ENCODE measurements around the gene SLAIN2.

Gene SLAIN2

DNA sequence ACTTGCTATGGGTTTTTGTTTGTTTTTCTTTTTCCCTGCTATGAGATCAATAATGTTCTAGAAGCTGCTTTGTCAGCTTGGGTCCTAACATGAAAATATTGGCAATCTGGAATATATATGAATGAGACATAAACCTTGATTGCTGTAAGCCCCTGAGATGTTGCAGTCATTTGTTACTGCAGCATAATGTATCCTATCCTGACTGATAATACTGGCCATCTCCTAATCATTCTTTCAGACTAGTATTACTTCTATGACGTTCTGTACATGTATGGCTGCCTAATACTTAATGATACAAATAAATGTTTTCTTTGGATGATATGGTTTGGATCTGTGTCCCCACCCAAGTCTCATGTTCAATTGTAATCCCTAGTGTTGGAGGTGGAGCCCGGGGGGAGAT, 19.3 kb upstream of the SLAIN2 start:
- DNase-seq (ENCODE audit: low read depth, low spot score): no peak
- Histone ChIP-seq H3K27me3 (ENCODE audit: insufficient read depth, insufficient read length) (no peaks in the 10 kb centered on the region), H3K4me3 (ENCODE audit: insufficient read length, low read depth) (no peak overlapping the region), H3K36me3 (ENCODE audit: insufficient read depth, insufficient read length, low read length) (no peaks in the 10 kb centered on the region), H3K9ac (ENCODE audit: insufficient read length, low read depth) (no peak overlapping the region), H3K9me3 (ENCODE audit: insufficient read depth, low read length) (no peaks in the 10 kb centered on the region), H3K4me1 (ENCODE audit: insufficient read depth, insufficient read length) (no peaks in the 10 kb centered on the region)
- TF ChIP-seq SUZ12 (IDR thresholded peaks at IDR 0.05; ENCODE audit: extremely low read depth, insufficient read depth, insufficient read length): no peak
- no peak for TF ChIP-seq YY1 (IDR thresholded peaks at IDR 0.05; ENCODE audit: insufficient read depth, insufficient read length)
- TF ChIP-seq ZNF274 (IDR thresholded peaks at IDR 0.05; ENCODE audit: low read depth, low read length): no peak

DNA sequence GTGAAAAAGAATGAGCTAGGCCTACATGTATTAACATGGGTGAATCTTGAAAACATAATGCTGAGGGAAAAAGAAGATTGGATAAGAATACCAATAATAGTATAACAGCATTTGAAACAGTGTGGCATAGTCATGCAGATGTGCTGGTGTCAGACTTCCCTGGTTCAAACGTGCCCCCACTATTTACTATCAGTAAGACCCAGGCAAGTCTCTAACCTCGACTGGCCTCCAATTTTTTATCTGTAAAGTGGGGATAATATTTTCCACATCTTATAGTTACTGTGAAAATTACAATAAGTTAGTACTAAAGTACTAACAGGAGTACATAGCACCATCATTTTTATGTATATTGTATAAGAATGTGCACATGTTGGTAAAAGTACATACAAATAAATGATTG, 17.0 kb upstream of the SLAIN2 start:
- Histone ChIP-seq H3K4me1 (ENCODE audit: insufficient read depth, insufficient read length) (no peaks in the 10 kb centered on the region), H3K36me3 (ENCODE audit: insufficient read depth, insufficient read length, low read length) (no peaks in the 10 kb centered on the region), H3K27me3 (ENCODE audit: insufficient read depth, insufficient read length) (no peaks in the 10 kb centered on the region), H3K9ac (ENCODE audit: insufficient read length, low read depth) (no peak overlapping the region), H3K9me3 (ENCODE audit: insufficient read depth, low read length) (no peaks in the 10 kb centered on the region), H3K4me3 (ENCODE audit: insufficient read length, low read depth) (no peak overlapping the region)
- no peak for TF ChIP-seq YY1 (IDR thresholded peaks at IDR 0.05; ENCODE audit: insufficient read depth, insufficient read length)
- no peak for TF ChIP-seq SUZ12 (IDR thresholded peaks at IDR 0.05; ENCODE audit: extremely low read depth, insufficient read depth, insufficient read length)
- TF ChIP-seq ZNF274 (IDR thresholded peaks at IDR 0.05; ENCODE audit: low read depth, low read length): no peak
- DNase-seq (ENCODE audit: low read depth, low spot score): no peak

DNA sequence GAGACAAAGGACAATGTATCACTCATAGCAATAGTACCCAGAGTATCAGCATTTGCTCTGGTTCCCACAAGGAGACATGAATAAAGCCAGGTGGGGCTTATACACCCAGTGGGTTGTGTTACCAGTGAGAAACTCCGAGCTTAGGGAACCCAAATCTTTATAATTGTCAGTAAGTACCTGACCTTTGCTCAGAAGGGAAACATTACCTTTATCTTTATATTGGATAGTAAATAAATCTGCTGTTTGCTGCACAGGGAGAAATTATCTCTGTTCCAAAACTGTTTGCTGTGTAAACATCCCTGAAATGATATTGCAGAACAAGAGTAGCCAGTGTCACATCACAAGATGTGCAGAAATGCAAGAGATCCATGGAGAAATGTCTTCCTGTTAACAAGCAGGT, 12.1 kb upstream of the SLAIN2 start:
- TF ChIP-seq SUZ12 (IDR thresholded peaks at IDR 0.05; ENCODE audit: extremely low read depth, insufficient read depth, insufficient read length) (no peak), YY1 (IDR thresholded peaks at IDR 0.05; ENCODE audit: insufficient read depth, insufficient read length) (no peak), ZNF274 (IDR thresholded peaks at IDR 0.05; ENCODE audit: low read depth, low read length) (no peak)
- Histone ChIP-seq H3K4me1 (ENCODE audit: insufficient read depth, insufficient read length) (no peaks in the 10 kb centered on the region), H3K36me3 (ENCODE audit: insufficient read depth, insufficient read length, low read length) (no peaks in the 10 kb centered on the region), H3K9me3 (ENCODE audit: insufficient read depth, low read length) (no peaks in the 10 kb centered on the region), H3K4me3 (ENCODE audit: insufficient read length, low read depth) (no peak overlapping the region), H3K27me3 (ENCODE audit: insufficient read depth, insufficient read length) (no peaks in the 10 kb centered on the region), H3K9ac (ENCODE audit: insufficient read length, low read depth) (no peak overlapping the region)
- no peak for DNase-seq (ENCODE audit: low read depth, low spot score)

DNA sequence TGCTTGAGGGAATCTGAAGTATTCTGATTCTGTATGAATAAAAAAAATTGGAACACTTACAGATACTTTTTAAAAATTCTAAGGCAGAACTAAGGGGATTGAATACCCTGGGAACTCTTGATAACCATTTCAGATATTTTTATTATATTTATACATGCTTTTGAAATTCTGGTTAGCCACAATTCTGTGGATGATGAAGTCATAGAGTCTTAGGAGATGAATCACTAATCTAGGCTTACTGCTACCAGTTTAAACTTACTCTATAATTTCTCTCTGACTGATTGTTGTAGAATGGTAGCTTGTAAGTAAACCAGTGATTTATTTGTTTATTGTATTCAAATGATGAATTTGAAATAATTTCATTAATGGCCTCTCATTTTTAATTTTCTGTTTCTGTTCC, 11.4 kb upstream of the SLAIN2 start:
- H3K9ac ChIP-seq (ENCODE audit: insufficient read length, low read depth): no peak overlapping the region
- no peaks in the 10 kb centered on the region for H3K9me3 ChIP-seq (ENCODE audit: insufficient read depth, low read length)
- H3K36me3 ChIP-seq (ENCODE audit: insufficient read depth, insufficient read length, low read length): no peaks in the 10 kb centered on the region
- H3K27me3 ChIP-seq (ENCODE audit: insufficient read depth, insufficient read length): no peaks in the 10 kb centered on the region
- H3K4me1 ChIP-seq (ENCODE audit: insufficient read depth, insufficient read length): no peaks in the 10 kb centered on the region
- no peak for TF ChIP-seq ZNF274 (IDR thresholded peaks at IDR 0.05; ENCODE audit: low read depth, low read length)
- TF ChIP-seq SUZ12 (IDR thresholded peaks at IDR 0.05; ENCODE audit: extremely low read depth, insufficient read depth, insufficient read length): no peak
- no peak for TF ChIP-seq YY1 (IDR thresholded peaks at IDR 0.05; ENCODE audit: insufficient read depth, insufficient read length)
- DNase-seq (ENCODE audit: low read depth, low spot score): no peak
- no peak overlapping the region for H3K4me3 ChIP-seq (ENCODE audit: insufficient read length, low read depth)

DNA sequence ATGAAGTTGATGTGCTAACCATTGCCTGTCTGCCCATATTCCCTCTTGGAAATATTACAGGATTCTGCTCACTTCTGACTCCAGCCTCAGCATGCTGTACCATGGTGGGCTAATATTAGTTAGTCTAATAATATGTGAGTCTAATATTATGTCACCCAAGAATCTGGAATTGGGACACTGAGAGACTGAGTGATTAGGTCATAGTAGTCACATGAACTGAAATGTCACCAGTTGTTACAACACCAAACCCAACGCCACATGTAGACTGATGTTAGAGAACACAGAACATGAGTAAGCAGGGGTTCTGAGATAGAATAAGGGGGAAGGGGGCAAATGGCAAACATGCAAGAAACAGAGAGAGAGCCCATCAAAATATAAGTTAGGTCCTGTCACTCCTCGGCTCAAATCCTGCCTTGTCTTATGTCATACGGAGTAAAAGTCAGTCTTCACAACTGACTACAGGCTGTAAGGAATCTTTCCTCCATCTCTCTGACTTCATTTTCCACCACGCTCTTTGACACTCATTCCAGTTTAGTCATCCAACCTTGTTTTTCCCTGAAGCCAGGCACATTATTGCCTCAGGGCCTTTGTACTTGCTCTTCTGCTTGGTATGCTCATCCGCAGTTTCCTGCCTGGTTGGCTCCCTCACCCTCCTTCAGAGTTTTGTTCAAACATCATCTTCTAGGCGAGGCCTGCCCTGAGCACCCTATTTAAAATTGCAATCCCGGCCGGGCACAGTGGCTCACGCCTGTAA, 9.6 kb upstream of the SLAIN2 start:
- no peak overlapping the region for H3K4me3 ChIP-seq (ENCODE audit: insufficient read length, low read depth)
- no peak overlapping the region for H3K9ac ChIP-seq (ENCODE audit: insufficient read length, low read depth)
- H3K4me1 ChIP-seq (ENCODE audit: insufficient read depth, insufficient read length): no peaks in the 10 kb centered on the region
- H3K27me3 ChIP-seq (ENCODE audit: insufficient read depth, insufficient read length): no peaks in the 10 kb centered on the region
- no peaks in the 10 kb centered on the region for H3K36me3 ChIP-seq (ENCODE audit: insufficient read depth, insufficient read length, low read length)
- DNase-seq (ENCODE audit: low read depth, low spot score): no peak
- no peaks in the 10 kb centered on the region for H3K9me3 ChIP-seq (ENCODE audit: insufficient read depth, low read length)
- TF ChIP-seq SUZ12 (IDR thresholded peaks at IDR 0.05; ENCODE audit: extremely low read depth, insufficient read depth, insufficient read length): no peak
- TF ChIP-seq YY1 (IDR thresholded peaks at IDR 0.05; ENCODE audit: insufficient read depth, insufficient read length): no peak
- TF ChIP-seq ZNF274 (IDR thresholded peaks at IDR 0.05; ENCODE audit: low read depth, low read length): no peak

DNA sequence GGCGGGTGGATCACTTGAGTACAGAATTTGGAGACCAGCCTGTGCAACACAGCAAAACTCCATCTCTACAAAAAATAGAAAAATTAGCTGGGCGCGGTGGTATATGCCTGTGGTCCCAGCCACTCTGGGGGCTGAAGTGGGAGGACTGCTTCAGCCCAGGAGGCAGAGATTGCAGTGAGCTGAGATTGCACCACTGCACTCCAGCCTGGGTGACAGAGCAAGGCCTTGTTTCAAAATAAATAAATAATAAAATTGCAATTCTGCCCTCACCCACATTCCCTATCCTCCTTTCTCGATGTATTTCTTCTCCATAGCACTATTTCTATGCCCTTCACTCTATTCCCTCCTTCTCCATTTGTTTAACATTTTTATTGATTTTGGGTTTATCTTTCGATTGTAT, 8.7 kb upstream of the SLAIN2 start:
- no peaks in the 10 kb centered on the region for H3K36me3 ChIP-seq (ENCODE audit: insufficient read depth, insufficient read length, low read length)
- no peak for DNase-seq (ENCODE audit: low read depth, low spot score)
- H3K9me3 ChIP-seq (ENCODE audit: insufficient read depth, low read length): no peaks in the 10 kb centered on the region
- no peak overlapping the region for H3K4me3 ChIP-seq (ENCODE audit: insufficient read length, low read depth)
- H3K4me1 ChIP-seq (ENCODE audit: insufficient read depth, insufficient read length): no peaks in the 10 kb centered on the region
- no peaks in the 10 kb centered on the region for H3K27me3 ChIP-seq (ENCODE audit: insufficient read depth, insufficient read length)
- H3K9ac ChIP-seq (ENCODE audit: insufficient read length, low read depth): no peak overlapping the region
- no peak for TF ChIP-seq YY1 (IDR thresholded peaks at IDR 0.05; ENCODE audit: insufficient read depth, insufficient read length)
- no peak for TF ChIP-seq SUZ12 (IDR thresholded peaks at IDR 0.05; ENCODE audit: extremely low read depth, insufficient read depth, insufficient read length)
- no peak for TF ChIP-seq ZNF274 (IDR thresholded peaks at IDR 0.05; ENCODE audit: low read depth, low read length)

DNA sequence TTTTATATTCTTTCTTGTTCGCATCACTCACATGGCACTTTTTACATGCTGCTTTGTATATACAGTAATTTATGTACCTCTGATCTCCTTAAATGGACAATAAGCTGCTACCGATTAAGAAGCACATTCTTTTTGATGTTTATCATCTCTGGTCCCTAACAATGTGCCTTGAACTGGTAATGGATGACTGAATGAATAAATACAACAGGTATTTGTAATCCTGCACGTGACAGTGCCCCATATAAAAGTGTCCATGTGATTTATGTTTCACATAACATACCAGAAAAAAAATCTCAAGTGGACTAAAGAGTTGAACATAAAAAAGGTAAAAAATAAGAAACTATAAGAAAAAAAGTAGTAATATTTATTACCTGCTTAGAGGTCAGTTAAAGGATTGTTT, 7.7 kb upstream of the SLAIN2 start:
- no peak for TF ChIP-seq YY1 (IDR thresholded peaks at IDR 0.05; ENCODE audit: insufficient read depth, insufficient read length)
- no peak for TF ChIP-seq SUZ12 (IDR thresholded peaks at IDR 0.05; ENCODE audit: extremely low read depth, insufficient read depth, insufficient read length)
- no peak for TF ChIP-seq ZNF274 (IDR thresholded peaks at IDR 0.05; ENCODE audit: low read depth, low read length)
- Histone ChIP-seq H3K4me1 (ENCODE audit: insufficient read depth, insufficient read length) (no peaks in the 10 kb centered on the region), H3K36me3 (ENCODE audit: insufficient read depth, insufficient read length, low read length) (no peaks in the 10 kb centered on the region), H3K27me3 (ENCODE audit: insufficient read depth, insufficient read length) (no peaks in the 10 kb centered on the region), H3K9ac (ENCODE audit: insufficient read length, low read depth) (no peak overlapping the region), H3K4me3 (ENCODE audit: insufficient read length, low read depth) (no peak overlapping the region), H3K9me3 (ENCODE audit: insufficient read depth, low read length) (no peaks in the 10 kb centered on the region)
- no peak for DNase-seq (ENCODE audit: low read depth, low spot score)

Data from NT2/D1 (cell line).